ENCODE results near the gene HCN1. TPM values are rescaled to one million over a fixed set of nuclear protein-coding genes. Genes with fewer than 3 reads are reported as not detected.

Gene HCN1
- total RNA-seq, 4 donors from 2014 or later: 0.39 to 0.66 (median 0.49) TPM

DNA sequence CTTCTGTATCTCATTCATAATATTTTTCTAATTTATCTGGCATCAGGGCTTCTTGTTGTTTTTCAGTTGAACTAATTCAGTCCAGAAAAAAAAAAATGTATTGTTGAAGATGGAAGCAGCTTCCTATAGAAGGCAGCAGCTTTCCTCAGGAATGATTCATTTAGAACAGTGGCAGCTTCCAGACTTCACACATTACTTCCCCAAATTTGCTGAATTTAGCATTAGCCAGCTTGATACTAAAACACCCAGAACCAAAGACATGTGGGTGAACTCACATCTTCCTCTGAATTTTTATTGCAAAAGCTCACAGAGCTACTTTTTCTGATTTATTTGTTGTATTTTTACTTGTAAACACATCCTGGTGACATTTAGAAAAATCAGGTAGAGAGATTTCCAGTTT is 53.8 kb downstream of the HCN1 start:
- no peaks in the 10 kb centered on the region for H3K27me3 ChIP-seq
- H3K36me3 ChIP-seq: no peaks in the 10 kb centered on the region
- intact Hi-C loops (cut with DNase I): no loop called here

DNA sequence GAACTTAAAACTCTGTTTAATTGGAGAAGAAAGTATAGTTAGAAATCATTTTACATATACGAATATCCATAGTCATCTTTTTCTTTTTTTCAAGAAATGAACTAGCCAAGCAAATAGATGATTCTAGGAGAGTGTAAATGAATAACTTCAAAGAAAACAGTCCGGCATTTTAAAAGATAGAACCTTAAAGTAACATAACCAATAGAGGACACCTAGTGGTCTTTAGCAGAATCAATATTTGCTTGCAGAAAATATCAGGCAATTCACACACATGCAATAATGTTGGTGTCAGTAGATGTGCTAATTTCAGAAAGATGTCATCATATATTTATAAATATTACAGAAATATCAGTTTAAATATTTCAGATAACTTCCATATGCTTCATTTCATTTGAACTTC is 57.1 kb downstream of the HCN1 start:
- H3K9me3 ChIP-seq: no peaks in the 10 kb centered on the region
- intact Hi-C loops (cut with DNase I): no loop called here
- no peaks in the 10 kb centered on the region for H3K4me1 ChIP-seq
- no peaks in the 10 kb centered on the region for H3K27me3 ChIP-seq
- H3K36me3 ChIP-seq: no peaks in the 10 kb centered on the region
- H3K27ac ChIP-seq (replicated peaks in 1 of 4): no peak overlapping the region
- no peak for DNase-seq (ENCODE audit: extremely low spot score)
- no peak overlapping the region for H3K4me3 ChIP-seq
- TF ChIP-seq, protein P1, sequence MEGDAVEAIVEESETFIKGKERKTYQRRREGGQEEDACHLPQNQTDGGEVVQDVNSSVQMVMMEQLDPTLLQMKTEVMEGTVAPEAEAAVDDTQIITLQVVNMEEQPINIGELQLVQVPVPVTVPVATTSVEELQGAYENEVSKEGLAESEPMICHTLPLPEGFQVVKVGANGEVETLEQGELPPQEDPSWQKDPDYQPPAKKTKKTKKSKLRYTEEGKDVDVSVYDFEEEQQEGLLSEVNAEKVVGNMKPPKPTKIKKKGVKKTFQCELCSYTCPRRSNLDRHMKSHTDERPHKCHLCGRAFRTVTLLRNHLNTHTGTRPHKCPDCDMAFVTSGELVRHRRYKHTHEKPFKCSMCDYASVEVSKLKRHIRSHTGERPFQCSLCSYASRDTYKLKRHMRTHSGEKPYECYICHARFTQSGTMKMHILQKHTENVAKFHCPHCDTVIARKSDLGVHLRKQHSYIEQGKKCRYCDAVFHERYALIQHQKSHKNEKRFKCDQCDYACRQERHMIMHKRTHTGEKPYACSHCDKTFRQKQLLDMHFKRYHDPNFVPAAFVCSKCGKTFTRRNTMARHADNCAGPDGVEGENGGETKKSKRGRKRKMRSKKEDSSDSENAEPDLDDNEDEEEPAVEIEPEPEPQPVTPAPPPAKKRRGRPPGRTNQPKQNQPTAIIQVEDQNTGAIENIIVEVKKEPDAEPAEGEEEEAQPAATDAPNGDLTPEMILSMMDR (IDR thresholded peaks at IDR 0.05): peak in 2 of 3 experiments; percentile 12 to 33
- no peak for TF ChIP-seq EP300 (IDR thresholded peaks at IDR 0.05)
- 42% methylated on average over 2 of the region's 2 CpGs for WGBS

More for the DNA sequence above, 53.8 kb downstream of the HCN1 start:
- H3K4me3 ChIP-seq: no peak overlapping the region
- no peak for DNase-seq (ENCODE audit: extremely low spot score)
- no peak overlapping the region for H3K27ac ChIP-seq (replicated peaks in 1 of 4)
- TF ChIP-seq EP300 (IDR thresholded peaks at IDR 0.05): no peak
- no peak for TF ChIP-seq POLR2AphosphoS5 (IDR thresholded peaks at IDR 0.05)
- TF ChIP-seq, protein P1 (IDR thresholded peaks at IDR 0.05): no peak
- TF ChIP-seq POLR2A (IDR thresholded peaks at IDR 0.05; ENCODE audit: low read depth): no peak
- H3K9me3 ChIP-seq: no peaks in the 10 kb centered on the region
- H3K4me1 ChIP-seq: no peaks in the 10 kb centered on the region

DNA sequence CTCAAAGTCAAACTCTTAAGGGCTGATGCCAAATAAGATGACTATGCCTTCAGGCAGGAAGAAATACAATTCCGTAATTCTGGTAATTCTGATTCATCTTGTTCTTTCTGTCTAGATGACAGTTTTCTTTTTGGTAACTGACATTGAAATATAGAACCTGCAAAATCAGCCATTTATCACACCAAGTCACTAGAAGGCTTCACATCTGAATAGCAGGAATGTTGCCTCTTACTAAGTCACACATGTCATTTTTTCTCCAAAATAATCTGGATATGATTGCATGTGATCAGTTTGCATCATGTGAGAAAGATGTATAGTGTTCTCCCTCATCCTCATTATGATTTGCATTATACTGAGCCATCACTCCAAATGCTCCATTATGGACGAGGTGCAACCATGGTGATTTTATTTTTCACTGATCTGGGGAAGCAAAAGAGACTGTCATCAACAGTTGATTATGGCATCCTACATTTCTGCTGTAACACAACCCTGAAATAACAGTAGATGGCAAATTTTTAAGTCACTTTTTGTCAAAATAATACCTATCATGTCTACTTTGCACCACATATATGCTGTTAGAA is 69.0 kb downstream of the HCN1 start:
- TF ChIP-seq, protein P1 (IDR thresholded peaks at IDR 0.05): no peak
- TF ChIP-seq EP300 (IDR thresholded peaks at IDR 0.05) (no peak), POLR2A (IDR thresholded peaks at IDR 0.05; ENCODE audit: low read depth) (no peak), POLR2AphosphoS5 (IDR thresholded peaks at IDR 0.05) (no peak)
- intact Hi-C loops (cut with DNase I): no loop called here
- no peak for DNase-seq (ENCODE audit: extremely low spot score)
- Histone ChIP-seq H3K9me3 (no peaks in the 10 kb centered on the region), H3K27me3 (no peaks in the 10 kb centered on the region), H3K36me3 (no peaks in the 10 kb centered on the region), H3K4me1 (no peaks in the 10 kb centered on the region), H3K27ac (replicated peaks in 1 of 4) (no peak overlapping the region), H3K4me3 (no peak overlapping the region)
- WGBS: 71% methylated on average over 2 of the region's 2 CpGs

DNA sequence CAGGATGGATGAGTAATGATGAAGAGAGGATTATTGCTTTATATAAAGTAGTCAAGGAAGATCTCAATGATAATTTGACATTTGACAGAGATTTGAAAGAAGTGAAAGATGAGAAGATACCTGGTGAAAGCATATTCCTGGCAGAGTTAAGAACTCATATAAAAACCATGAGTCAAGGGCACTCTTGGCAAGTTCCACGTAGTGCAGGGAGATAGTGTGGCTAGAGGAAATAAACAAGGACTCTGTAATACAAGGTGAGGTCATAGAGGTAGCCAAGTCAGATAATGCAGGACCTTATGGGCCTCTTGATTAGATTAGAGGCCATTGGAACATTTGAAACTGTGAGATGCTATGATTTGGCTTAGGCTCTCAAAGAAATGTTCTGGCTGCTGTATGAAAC is 72.3 kb downstream of the HCN1 start:
- no peak for DNase-seq (ENCODE audit: extremely low spot score)
- H3K27me3 ChIP-seq: no peaks in the 10 kb centered on the region
- no peaks in the 10 kb centered on the region for H3K36me3 ChIP-seq
- TF ChIP-seq POLR2AphosphoS5 (IDR thresholded peaks at IDR 0.05) (no peak), POLR2A (IDR thresholded peaks at IDR 0.05; ENCODE audit: low read depth) (no peak), EP300 (IDR thresholded peaks at IDR 0.05) (no peak)
- TF ChIP-seq, protein P1 (IDR thresholded peaks at IDR 0.05): no peak
- H3K4me3 ChIP-seq: no peak overlapping the region
- intact Hi-C loops (cut with DNase I): no loop called here
- no peaks in the 10 kb centered on the region for H3K9me3 ChIP-seq
- no peaks in the 10 kb centered on the region for H3K4me1 ChIP-seq
- 21% methylated on average over 1 of the region's 1 CpG for WGBS
- no peak overlapping the region for H3K27ac ChIP-seq (replicated peaks in 1 of 4)

DNA sequence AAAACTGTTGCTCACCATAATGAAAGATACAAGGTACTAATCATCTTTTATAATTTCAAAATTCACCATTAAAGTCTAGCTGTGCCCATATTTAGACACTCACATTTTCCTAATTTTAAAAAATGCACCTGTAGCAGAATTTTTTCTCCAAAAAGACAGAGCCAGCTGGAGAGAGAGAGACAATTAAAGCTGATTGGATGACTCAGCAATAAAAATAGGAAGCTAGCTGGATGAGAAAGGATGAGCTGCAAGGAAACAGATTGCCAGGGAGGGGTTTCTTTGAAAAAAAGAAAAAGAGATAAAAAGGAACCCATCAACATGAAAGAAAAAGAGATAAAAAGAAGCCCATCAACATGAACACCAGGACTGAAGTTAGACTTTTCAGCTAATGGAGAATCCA is 73.8 kb downstream of the HCN1 start:
- Histone ChIP-seq H3K27me3 (no peaks in the 10 kb centered on the region), H3K9me3 (no peaks in the 10 kb centered on the region), H3K36me3 (no peaks in the 10 kb centered on the region), H3K4me3 (no peak overlapping the region), H3K4me1 (no peaks in the 10 kb centered on the region), H3K27ac (replicated peaks in 1 of 4) (no peak overlapping the region)
- TF ChIP-seq, protein P1 (IDR thresholded peaks at IDR 0.05): no peak
- intact Hi-C loops (cut with DNase I): no loop called here
- no peak for DNase-seq (ENCODE audit: extremely low spot score)
